ENCODE results near the gene SMIM32. TPM values are rescaled to one million over a fixed set of nuclear protein-coding genes. Genes with fewer than 3 reads are reported as not detected.

Gene SMIM32
- total RNA-seq, 1 experiment from 2014 or later: 0.66 TPM

GRCh38 chr5:136207631-136208030 lies 14.7 kb upstream of the SMIM32 start:
- H3K4me3 Mint-ChIP-seq (ENCODE audit: unreplicated experiment): no peak overlapping the region
- BruUV-seq (replicated peaks): no TSS peak

GRCh38 chr5:136206361-136206760 lies 13.4 kb upstream of the SMIM32 start:
- no peak overlapping the region for H3K4me3 Mint-ChIP-seq (ENCODE audit: unreplicated experiment)
- no peak overlapping the region for H3K4me3 ChIP-seq (ENCODE audit: low read depth, low read length)
- H3K27me3 Mint-ChIP-seq (ENCODE audit: insufficient read depth, unreplicated experiment): no peaks in the 10 kb centered on the region
- H3K9me3 Mint-ChIP-seq (ENCODE audit: unreplicated experiment): no peaks in the 10 kb centered on the region
- no peak for TF ChIP-seq CTCF (IDR thresholded peaks at IDR 0.05; ENCODE audit: insufficient read depth in 1 of 2, low read depth in 1 of 2, low read length in 1 of 2, severe bottlenecking in 1 of 2, unreplicated experiment in 1 of 2)
- intact Hi-C loops (cut with micrococcal nuclease; ENCODE audit: unreplicated experiment): no loop called here
- peaks cover 19% of the 10 kb centered on the region for H3K36me3 Mint-ChIP-seq (ENCODE audit: insufficient read depth, unreplicated experiment)
- H3K4me1 ChIP-seq: no peaks in the 10 kb centered on the region
- no peak overlapping the region for H3K27ac Mint-ChIP-seq (ENCODE audit: unreplicated experiment)
- DNase-seq: no peak
- H3K36me3 ChIP-seq (ENCODE audit: control insufficient read depth, insufficient read depth, low read length): peaks cover 1% of the 10 kb centered on the region; the same call in 1 of the 2 replicates
- no peaks in the 10 kb centered on the region for H3K27me3 ChIP-seq (replicated peaks; ENCODE audit: control insufficient read depth, insufficient read depth, low read length)
- no peaks in the 10 kb centered on the region for H3K4me1 Mint-ChIP-seq (ENCODE audit: low read depth, unreplicated experiment)
- no peaks in the 10 kb centered on the region for H3K9me3 ChIP-seq
- ChIA-PET POLR2A (no interaction called here), CTCF (no interaction called here)
- BruUV-seq (replicated peaks): no TSS peak

More at GRCh38 chr5:136207631-136208030, 14.7 kb upstream of the SMIM32 start:
- peaks cover 1% of the 10 kb centered on the region; the same call in 1 of the 2 replicates for H3K36me3 ChIP-seq (ENCODE audit: control insufficient read depth, insufficient read depth, low read length)
- no peak overlapping the region for H3K4me3 ChIP-seq (ENCODE audit: low read depth, low read length)
- H3K4me1 Mint-ChIP-seq (ENCODE audit: low read depth, unreplicated experiment): no peaks in the 10 kb centered on the region
- peaks cover 14% of the 10 kb centered on the region for H3K36me3 Mint-ChIP-seq (ENCODE audit: insufficient read depth, unreplicated experiment)
- TF ChIP-seq CTCF (IDR thresholded peaks at IDR 0.05; ENCODE audit: insufficient read depth in 1 of 2, low read depth in 1 of 2, low read length in 1 of 2, severe bottlenecking in 1 of 2, unreplicated experiment in 1 of 2): no peak
- H3K27me3 Mint-ChIP-seq (ENCODE audit: insufficient read depth, unreplicated experiment): no peaks in the 10 kb centered on the region
- H3K9me3 ChIP-seq: no peaks in the 10 kb centered on the region
- ChIA-PET CTCF (no interaction called here), POLR2A (no interaction called here)
- intact Hi-C loops (cut with micrococcal nuclease; ENCODE audit: unreplicated experiment): no loop called here
- no peaks in the 10 kb centered on the region for H3K27me3 ChIP-seq (replicated peaks; ENCODE audit: control insufficient read depth, insufficient read depth, low read length)
- no peaks in the 10 kb centered on the region for H3K4me1 ChIP-seq
- no peak overlapping the region for H3K27ac Mint-ChIP-seq (ENCODE audit: unreplicated experiment)
- DNase-seq: no peak
- H3K9me3 Mint-ChIP-seq (ENCODE audit: unreplicated experiment): no peaks in the 10 kb centered on the region

- TF ChIP-seq CTCF (IDR thresholded peaks at IDR 0.05; ENCODE audit: insufficient read depth in 1 of 2, low read depth in 1 of 2, low read length in 1 of 2, severe bottlenecking in 1 of 2, unreplicated experiment in 1 of 2): no peak
- ChIA-PET POLR2A (no interaction called here), CTCF (no interaction called here)
- peaks cover 19% of the 10 kb centered on the region for H3K36me3 Mint-ChIP-seq (ENCODE audit: insufficient read depth, unreplicated experiment)
- Histone ChIP-seq H3K36me3 (ENCODE audit: control insufficient read depth, insufficient read depth, low read length) (peaks cover 1% of the 10 kb centered on the region; the same call in 1 of the 2 replicates), H3K4me3 (ENCODE audit: low read depth, low read length) (no peak overlapping the region), H3K4me1 (no peaks in the 10 kb centered on the region), H3K27me3 (replicated peaks; ENCODE audit: control insufficient read depth, insufficient read depth, low read length) (no peaks in the 10 kb centered on the region), H3K9me3 (no peaks in the 10 kb centered on the region)
- intact Hi-C loops (cut with micrococcal nuclease; ENCODE audit: unreplicated experiment): no loop called here
- no peaks in the 10 kb centered on the region for H3K4me1 Mint-ChIP-seq (ENCODE audit: low read depth, unreplicated experiment)
- no peak overlapping the region for H3K4me3 Mint-ChIP-seq (ENCODE audit: unreplicated experiment)
- H3K27ac Mint-ChIP-seq (ENCODE audit: unreplicated experiment): no peak overlapping the region
- H3K9me3 Mint-ChIP-seq (ENCODE audit: unreplicated experiment): no peaks in the 10 kb centered on the region
- no peak for DNase-seq
- H3K27me3 Mint-ChIP-seq (ENCODE audit: insufficient read depth, unreplicated experiment): no peaks in the 10 kb centered on the region
- no TSS peak for BruUV-seq (replicated peaks)
Observed at GRCh38 chr5:136205941-136206340, 13.0 kb upstream of the SMIM32 start.

Data from Caco-2 (cell line).